NCI-H2029 treated with DMSO at 0.1 percent for 48 hours (cell line): Measurements from ENCODE around the gene PLCB1.
"Not testable (repeated sequence)": the region's sequence is repeated elsewhere in the genome, so short reads cannot be mapped to it uniquely, and the experiment has no call there.

Source experiments
- DNase-seq: peaks from one replicate; lab custom pipeline; 2025; lab: John Stamatoyannopoulos, UW

PLCB1 gene

DNA sequence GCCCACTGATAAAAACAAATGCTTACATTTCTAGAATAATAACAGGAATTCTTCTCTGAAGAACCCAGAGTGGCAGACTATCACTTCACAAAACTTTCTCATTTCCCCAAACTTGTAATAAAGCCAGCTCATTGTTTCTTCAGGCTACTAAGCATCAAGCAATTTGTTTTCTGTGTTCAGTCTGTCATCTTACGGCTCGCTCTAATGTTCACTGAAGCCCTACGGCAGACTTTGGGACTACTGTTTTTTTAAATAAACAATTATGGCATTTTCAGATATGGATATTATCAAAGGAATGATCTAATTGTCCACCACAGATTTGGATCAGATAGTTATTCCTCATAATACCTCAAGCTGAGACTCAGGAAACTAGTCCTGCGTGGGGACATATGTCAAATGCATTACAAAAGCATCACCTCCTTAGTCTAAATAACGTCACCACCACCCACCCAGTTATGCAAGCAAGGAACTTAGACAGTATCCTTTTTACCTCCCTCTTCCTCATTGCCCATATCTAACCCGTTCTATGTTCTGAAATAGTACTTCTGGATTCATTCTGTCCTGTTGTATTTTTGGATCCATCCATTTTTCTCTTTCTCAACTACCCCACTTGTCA lies 415.1 kb downstream of the PLCB1 start:
- DNase-seq = no peak

- DNase-seq = no peak
Measured at GRCh38 chr20:8547968-8548588, 416.0 kb downstream of the PLCB1 start.

DNA sequence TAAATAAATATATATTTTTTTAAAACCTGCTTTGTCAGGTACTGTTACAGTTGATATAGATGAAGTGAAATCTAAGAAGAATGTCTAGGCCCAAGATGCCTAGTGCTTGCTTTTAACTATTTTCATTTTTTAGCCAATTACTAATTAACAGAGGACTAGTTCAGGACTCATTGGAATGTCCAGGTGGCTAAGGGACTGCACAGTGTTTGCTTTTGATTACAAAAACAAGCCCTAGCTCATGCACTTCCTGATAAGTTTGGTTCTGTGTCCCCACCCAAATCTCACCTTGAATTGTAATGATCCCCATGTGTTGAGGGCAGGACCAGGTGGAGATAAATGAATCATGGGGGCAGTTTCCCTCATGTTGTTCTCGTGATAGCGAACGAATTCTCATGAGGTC lies 417.1 kb downstream of the PLCB1 start:
- DNase-seq = no peak

DNA sequence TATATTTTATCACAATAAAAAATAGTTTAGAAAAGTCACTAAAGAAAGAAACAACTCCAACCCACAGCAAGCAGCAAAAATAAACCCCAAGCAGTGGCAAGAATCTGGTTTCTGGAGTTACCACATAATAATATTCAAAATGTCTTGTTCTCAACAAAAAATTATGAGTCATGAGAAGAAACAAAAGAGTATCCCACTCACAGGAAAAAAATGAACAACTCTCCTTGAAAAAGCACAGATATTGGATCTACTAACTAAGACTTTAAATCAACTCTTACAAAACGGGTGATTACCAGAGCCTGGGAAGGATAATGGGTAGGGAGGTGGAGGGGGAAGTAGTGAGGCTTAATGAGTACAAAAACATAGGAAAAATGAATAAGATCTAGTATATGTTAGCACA lies 425.6 kb downstream of the PLCB1 start:
- DNase-seq = no peak

GRCh38 chr20:8562356-8562755 lies 430.3 kb downstream of the PLCB1 start:
- DNase-seq = no peak

- no peak for DNase-seq
Measured at GRCh38 chr20:8568075-8568474, 436.0 kb downstream of the PLCB1 start.

DNA sequence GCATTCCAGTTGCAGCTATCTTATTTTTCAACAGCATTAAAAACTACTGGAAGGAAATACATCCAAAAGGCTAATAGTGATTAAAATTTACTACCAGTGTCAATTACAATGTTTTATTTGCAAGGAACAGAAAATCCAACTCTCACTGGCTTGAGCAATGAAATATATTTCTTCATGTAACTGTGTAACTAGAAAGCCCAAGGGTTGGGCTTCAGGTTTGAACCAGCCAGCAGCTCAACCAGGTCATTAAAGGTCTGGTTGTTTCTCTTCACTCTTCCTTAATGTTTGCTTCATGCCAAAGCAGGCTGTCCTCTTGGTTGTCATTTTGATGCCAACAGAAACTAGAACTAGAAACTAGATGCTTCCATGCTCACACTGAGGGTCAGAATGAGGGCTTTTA lies 437.7 kb downstream of the PLCB1 start:
- no peak for DNase-seq

DNA sequence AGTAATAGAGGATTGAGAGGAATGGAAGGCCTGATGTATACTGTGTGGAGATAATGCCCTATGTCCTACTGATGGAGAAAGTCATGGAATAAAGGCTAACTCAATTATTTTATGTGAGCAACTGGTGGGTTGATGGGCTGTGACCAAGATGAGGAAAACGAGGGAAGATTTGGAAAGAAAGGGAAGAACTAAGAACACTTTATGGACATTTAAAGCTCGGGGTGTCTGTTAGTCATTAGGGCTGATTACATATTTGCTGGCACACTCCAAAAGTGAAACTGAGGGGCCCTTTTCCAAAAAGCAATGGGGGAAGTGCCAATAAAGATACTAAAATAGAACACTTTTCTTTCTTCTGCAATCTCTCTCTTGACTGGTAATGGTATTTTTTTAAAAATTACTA lies 439.5 kb downstream of the PLCB1 start:
- no peak for DNase-seq

- no peak for DNase-seq
Measured at GRCh38 chr20:8573686-8574085, 441.6 kb downstream of the PLCB1 start.

DNA sequence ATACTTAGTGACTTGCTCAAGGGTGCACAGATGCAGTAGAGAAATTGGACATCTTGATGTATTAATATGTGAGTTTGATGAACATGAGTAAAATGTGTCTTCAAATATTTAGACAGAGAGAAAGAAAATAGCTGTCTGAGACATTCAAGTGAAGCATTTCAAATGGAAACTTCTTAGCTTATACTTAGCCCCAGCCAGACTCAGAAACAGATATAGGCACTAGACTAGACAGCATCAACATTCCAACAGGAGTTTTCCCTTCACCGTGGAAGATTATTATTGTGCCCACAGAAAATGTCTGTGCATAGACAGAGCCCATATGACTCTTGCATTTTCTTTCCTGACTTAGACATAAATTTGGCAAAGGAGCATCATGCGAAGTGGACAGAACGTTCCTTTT lies 443.0 kb downstream of the PLCB1 start:
- no peak for DNase-seq

DNA sequence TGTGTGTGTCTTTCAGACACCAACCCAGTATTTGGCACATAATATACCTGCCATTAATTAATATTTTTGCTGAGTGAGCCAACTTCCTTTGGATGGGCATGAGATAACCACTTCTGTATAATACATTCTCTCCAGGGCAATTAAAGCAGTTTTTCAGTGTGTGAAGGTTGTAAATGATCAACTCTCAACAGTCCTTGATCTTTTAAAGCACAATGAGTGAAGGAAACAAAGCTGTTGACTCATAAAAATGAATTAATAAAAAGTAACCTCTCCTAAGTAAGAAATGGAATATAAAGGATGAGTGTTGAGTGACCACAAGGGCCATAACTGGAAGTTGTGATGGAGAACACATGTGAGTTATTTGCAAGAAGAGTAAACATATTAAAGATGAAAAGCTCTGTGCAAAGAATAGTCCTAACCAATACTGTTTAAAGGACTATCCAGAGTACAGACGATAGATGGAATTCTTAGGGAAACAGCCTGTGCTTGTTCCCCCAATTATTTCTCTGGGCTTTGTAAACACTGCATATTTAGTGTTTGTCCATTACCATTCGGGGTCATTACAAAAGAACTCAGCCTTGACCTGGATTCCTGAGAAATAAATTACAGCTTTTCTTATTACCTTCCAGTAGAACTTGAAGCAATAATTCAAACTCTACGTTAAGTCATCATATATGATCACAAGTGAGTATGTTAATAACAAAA lies 446.2 kb downstream of the PLCB1 start:
- no peak for DNase-seq

DNA sequence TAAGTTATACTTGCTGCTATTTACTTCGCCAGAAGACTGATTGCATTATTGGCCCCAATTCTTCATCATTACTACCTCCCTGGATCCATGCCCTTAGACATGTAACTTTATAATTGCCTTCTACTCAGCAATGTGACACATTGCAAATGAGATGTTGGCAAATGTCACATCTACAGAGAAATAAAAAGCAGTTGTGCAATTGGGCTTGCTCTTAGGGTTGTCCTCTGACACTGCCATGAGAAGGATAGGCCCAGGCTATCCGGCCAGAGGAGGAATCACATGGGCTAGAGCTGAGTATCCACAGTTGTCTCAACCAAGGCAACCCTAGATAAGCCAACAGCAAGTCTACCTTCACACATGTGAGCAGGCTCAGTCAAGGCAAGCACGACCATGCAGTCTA lies 447.0 kb downstream of the PLCB1 start:
- DNase-seq = no peak

DNA sequence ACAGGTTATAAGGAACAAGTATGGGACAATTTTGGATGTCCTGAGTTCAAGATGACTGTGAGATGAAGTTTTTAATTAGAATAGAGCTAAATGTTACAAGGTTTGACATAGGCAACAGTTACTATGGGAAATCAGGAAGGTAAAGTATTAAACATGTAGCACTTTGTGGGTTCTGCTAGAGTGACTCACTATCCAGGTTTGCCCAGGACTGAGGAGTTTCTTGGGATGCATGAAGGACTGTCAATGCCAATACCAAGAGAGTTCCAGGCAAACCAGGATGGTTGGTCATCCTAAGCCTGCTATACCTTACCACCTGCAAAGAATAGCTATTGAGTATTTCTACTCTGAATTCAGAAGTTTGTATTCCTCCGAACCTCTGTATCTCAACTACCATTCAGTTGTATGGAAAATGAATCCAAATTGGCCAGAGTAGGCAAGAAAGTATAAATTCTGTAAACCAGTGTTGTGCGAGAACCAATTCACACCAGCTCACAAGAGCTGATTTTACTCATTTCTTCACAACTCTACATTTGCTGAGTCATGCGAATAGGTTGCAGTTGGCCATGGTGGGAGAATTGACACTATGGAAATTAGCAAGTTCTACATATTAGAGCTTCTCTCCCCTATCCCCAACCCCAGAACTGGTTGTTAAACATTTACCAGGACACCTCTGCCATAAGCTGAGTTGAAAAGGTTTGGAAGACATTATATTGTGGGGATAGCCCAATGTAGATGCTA lies 449.5 kb downstream of the PLCB1 start:
- no peak for DNase-seq

DNA sequence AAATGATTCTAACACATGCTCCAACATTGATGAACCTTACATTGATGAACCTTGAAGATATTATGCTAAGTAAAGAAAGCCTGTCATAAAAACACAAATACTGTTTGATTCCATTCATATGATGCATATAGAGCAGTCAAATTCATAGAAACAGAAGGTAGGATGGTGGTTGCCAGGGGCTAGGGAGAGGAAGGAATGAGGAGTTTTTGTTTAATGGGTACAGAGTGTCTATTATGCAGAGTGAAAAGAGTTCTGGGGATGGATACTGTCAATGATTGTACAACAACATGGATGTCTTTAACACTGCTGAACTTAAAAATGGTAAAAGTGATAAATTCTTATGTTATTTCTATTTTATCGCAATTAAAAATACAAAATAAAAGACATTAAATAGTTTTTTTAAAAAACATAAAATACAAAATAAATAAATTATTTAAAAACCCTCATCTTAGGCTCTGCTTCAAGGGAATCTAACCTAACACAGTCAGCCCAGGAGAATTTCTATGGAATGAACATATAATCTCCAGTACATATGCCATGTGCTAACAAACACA lies 451.0 kb downstream of the PLCB1 start:
- DNase-seq = no peak

GRCh38 chr20:8583566-8584043 lies 451.5 kb downstream of the PLCB1 start:
- DNase-seq = no peak

DNA sequence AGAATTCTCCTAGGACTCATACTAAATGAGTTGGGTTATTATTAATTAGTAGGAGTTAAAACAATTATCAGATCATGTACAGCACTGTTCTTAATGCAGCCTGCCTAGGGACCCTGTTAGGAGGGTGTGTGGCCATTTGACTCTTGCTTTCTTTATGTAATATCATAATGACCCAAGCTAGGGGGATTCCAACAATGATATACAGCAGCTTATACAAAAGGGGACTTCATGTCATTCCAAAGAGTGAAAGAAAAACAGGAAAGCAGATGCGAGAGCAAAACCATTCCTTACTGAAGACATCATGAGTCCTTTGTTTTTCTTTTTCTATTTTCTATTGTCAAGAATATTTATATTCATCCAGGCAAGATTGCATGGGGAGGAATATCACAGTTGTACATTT lies 455.2 kb downstream of the PLCB1 start:
- no peak for DNase-seq

DNA sequence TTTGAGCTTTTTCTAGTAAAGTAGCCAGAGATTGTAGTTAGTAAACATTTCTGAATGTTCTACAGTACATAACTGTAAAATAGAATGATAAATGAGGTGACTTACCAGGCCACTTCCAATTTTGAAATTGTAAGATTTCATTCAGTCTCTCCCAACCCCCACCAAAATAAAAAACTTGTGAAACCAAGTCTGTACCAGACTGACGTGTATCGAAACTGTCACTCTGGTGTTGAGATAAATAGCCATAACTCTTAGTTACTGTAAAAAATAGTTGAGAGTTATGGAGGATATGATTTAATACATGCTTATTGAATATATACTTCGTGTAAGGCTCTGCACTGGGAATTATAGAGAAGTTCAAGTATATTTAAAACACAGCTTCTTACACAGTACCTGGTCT lies 455.7 kb downstream of the PLCB1 start:
- DNase-seq = no peak

DNA sequence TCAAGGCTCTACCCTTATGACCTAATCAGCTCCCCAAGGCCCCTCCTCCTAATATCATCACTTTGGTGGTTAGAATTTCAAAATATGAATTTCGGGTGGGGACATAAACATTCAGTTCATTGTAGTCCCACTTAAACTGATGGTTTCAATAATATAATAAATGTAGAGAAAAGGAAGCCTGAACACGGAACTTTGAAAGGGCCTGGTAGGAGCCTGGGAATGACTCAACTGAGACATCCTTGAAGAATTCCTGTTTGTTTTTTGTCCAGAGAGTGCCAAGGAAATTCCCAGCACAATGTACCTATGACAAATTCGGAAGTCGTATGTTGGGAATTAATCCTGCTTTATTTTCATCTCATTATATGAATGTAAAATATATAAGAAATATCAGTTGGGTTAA lies 457.9 kb downstream of the PLCB1 start:
- DNase-seq = no peak

GRCh38 chr20:8600910-8601541 lies 469.0 kb downstream of the PLCB1 start:
- not testable (repeated sequence) for DNase-seq

- DNase-seq = no peak
Measured at GRCh38 chr20:8601542-8601912, 469.5 kb downstream of the PLCB1 start.

DNA sequence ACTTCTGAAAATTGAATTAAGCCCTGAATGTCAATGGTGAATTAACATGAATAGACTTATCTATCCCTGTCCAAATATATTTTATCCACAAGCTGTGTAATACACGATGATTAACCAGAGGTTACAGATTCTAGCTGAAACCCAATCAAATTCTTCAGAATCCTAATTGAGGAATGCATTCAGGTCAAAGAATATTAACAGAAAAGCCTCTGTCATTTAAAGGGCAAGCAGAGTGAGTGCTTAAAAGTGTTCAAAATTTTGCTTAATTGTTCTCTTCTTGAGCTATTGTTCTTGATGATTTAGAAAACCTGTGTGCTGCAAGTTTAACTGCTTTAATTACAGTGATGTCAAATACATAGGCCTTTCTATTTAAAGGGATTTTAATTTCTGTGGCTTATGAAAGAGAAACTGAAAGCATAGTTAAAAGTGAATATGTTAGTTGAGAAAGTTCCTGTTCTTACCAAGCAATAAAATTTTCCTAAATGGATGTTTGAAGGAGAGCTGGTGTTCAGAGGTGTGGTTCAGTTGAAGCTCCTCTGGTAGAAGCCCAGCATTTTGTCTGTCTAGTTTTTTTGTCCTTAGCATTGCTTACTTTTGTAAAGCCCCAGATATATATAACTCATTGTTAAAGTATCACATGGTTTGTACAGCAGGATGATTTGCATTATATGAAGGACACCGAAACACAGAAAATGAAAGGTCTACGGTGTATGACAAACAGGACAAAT lies 470.5 kb downstream of the PLCB1 start:
- no peak for DNase-seq
